Measurements from ENCODE around the gene RAET1G.
"Not testable (repeated sequence)": the region's sequence is repeated elsewhere in the genome, so short reads cannot be mapped to it uniquely, and the experiment has no call there.

DNA sequence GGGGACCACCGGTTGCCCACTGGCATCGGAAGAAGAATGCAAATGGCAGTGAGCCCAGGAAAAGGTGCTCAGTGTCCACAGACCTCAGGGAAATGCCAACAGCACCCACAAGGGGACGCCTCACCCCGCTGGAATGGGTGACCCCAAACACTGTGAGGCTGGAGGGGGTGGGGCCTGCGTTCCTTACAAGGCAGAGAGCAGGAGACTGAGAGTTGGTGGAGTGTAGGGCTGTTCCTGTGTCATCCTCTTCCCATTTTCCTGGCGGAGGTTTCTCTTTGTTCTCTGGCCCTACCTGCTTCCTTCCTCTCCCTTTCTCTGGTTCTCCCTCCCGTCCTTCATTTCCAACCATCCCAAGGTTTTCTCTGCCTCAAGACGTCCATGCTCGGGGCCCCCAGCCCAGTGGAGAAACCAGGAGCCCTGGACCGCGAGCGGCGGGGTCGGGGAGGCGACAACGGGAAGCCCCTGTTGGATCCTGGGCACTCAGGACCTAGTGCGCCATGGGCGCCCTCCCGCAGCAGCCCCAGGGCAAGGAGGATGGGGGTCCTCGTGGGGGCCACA, 15.2 kb upstream of the RAET1G start:
- TF ChIP-seq, protein P1, sequence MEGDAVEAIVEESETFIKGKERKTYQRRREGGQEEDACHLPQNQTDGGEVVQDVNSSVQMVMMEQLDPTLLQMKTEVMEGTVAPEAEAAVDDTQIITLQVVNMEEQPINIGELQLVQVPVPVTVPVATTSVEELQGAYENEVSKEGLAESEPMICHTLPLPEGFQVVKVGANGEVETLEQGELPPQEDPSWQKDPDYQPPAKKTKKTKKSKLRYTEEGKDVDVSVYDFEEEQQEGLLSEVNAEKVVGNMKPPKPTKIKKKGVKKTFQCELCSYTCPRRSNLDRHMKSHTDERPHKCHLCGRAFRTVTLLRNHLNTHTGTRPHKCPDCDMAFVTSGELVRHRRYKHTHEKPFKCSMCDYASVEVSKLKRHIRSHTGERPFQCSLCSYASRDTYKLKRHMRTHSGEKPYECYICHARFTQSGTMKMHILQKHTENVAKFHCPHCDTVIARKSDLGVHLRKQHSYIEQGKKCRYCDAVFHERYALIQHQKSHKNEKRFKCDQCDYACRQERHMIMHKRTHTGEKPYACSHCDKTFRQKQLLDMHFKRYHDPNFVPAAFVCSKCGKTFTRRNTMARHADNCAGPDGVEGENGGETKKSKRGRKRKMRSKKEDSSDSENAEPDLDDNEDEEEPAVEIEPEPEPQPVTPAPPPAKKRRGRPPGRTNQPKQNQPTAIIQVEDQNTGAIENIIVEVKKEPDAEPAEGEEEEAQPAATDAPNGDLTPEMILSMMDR (IDR thresholded peaks at IDR 0.05): not testable (repeated sequence)
- TF ChIP-seq POLR2A (IDR thresholded peaks at IDR 0.05): not testable (repeated sequence)
